ENCODE results near the gene ABO.

The ABO gene

GRCh38 chr9:133246562-133246961 lies 28.4 kb downstream of the ABO start:
- Histone ChIP-seq H3K27ac (ENCODE audit: poor library complexity, severe bottlenecking) (no peak overlapping the region), H3K4me3 (ENCODE audit: severe bottlenecking) (no peak overlapping the region), H3K4me1 (ENCODE audit: insufficient read depth, poor library complexity, severe bottlenecking) (no peaks in the 10 kb centered on the region), H3K27me3 (ENCODE audit: insufficient read depth, poor library complexity, severe bottlenecking) (peaks cover 4% of the 10 kb centered on the region), H3K9me3 (ENCODE audit: severe bottlenecking) (no peaks in the 10 kb centered on the region), H3K36me3 (ENCODE audit: low read depth) (no peaks in the 10 kb centered on the region)
- TF ChIP-seq CTCF (IDR thresholded peaks at IDR 0.05; ENCODE audit: poor library complexity, severe bottlenecking) = no peak
- DNase-seq (ENCODE audit: low spot score) (no peak), ATAC-seq (ENCODE audit: low read depth) (no peak)

DNA sequence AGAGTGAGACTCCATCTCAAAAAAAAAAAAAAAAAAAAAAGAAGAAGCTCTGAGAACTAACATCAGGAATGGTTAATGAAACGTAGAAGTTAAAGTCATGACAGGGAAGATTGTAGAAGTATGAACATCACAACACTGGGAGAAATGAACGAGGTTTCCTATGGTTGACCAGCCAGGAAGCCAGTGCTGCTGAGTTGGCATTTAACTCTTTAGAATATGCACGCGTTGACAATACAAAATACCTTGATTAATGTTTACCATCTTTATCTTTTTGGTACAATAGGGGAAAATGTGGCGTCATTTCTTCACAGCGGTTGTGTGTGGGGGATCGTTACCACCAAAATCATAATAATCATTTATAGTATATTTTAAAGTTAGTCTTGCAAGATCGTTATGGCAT lies 32.0 kb downstream of the ABO start:
- Histone ChIP-seq H3K27ac (ENCODE audit: poor library complexity, severe bottlenecking) (no peak overlapping the region), H3K36me3 (ENCODE audit: low read depth) (no peaks in the 10 kb centered on the region), H3K9me3 (ENCODE audit: severe bottlenecking) (no peaks in the 10 kb centered on the region), H3K4me3 (ENCODE audit: severe bottlenecking) (no peak overlapping the region), H3K27me3 (ENCODE audit: insufficient read depth, poor library complexity, severe bottlenecking) (peaks cover 4% of the 10 kb centered on the region), H3K4me1 (ENCODE audit: insufficient read depth, poor library complexity, severe bottlenecking) (no peaks in the 10 kb centered on the region)
- ATAC-seq (ENCODE audit: low read depth) (no peak), DNase-seq (ENCODE audit: low spot score) (no peak)
- no peak for TF ChIP-seq CTCF (IDR thresholded peaks at IDR 0.05; ENCODE audit: poor library complexity, severe bottlenecking)

DNA sequence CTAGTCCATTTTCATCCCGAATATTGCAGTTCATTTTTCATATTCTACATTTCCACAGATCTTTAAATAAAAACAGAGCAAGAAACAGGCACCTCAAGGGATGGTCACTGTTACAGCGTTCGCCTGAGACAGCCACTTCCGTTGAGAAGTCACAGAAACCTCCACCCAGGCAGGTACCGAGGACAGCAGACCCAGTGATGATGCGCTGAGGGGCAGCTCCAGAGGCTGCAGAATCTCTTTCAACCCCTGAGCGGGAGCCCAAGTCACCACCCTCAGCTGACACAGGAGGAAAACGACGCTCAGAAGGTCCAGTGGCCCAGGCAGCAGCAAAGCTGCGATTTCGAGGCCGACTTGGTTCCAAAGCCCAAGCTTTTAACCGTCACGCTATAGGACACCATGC lies 32.8 kb downstream of the ABO start:
- H3K4me1 ChIP-seq (ENCODE audit: insufficient read depth, poor library complexity, severe bottlenecking) = no peaks in the 10 kb centered on the region
- no peak for ATAC-seq (ENCODE audit: low read depth)
- no peak overlapping the region for H3K27ac ChIP-seq (ENCODE audit: poor library complexity, severe bottlenecking)
- no peaks in the 10 kb centered on the region for H3K9me3 ChIP-seq (ENCODE audit: severe bottlenecking)
- H3K36me3 ChIP-seq (ENCODE audit: low read depth) = no peaks in the 10 kb centered on the region
- no peak overlapping the region for H3K4me3 ChIP-seq (ENCODE audit: severe bottlenecking)
- peaks cover 4% of the 10 kb centered on the region for H3K27me3 ChIP-seq (ENCODE audit: insufficient read depth, poor library complexity, severe bottlenecking)
- DNase-seq (ENCODE audit: low spot score) = no peak
- no peak for TF ChIP-seq CTCF (IDR thresholded peaks at IDR 0.05; ENCODE audit: poor library complexity, severe bottlenecking)

DNA sequence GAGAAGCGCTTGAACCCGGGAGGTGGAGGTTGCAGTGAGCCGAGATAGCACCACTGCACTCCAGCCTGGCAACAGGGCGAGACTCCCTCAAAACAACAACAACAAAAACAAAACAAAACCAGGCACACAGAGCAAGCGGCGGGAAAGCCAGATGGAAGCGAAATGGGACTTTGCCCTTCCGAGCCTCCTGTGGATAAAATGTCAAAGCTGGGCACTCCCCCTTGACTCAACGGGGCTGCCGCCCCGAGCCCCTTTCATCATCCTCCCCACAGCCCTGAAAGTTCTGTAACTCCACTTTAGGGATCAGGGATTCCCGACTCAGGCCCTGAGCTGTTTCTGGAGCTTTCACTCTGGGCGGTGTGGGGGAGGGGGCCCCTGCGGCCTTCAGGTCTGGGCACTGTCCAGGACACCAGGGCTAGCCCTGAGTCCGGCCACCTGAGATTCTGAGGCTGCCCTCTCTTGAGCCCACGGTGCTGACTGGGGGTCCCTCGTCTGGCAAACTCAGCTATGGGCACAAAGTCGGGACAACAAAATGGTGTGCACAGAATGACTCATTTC lies 35.4 kb downstream of the ABO start:
- no peaks in the 10 kb centered on the region for H3K9me3 ChIP-seq (ENCODE audit: severe bottlenecking)
- ATAC-seq (ENCODE audit: low read depth) (no peak), DNase-seq (ENCODE audit: low spot score) (no peak)
- no peaks in the 10 kb centered on the region for H3K27me3 ChIP-seq (ENCODE audit: insufficient read depth, poor library complexity, severe bottlenecking)
- H3K36me3 ChIP-seq (ENCODE audit: low read depth) = no peaks in the 10 kb centered on the region
- H3K27ac ChIP-seq (ENCODE audit: poor library complexity, severe bottlenecking) = no peak overlapping the region
- H3K4me1 ChIP-seq (ENCODE audit: insufficient read depth, poor library complexity, severe bottlenecking) = no peaks in the 10 kb centered on the region
- no peak for TF ChIP-seq CTCF (IDR thresholded peaks at IDR 0.05; ENCODE audit: poor library complexity, severe bottlenecking)
- no peak overlapping the region for H3K4me3 ChIP-seq (ENCODE audit: severe bottlenecking)

- no peaks in the 10 kb centered on the region for H3K9me3 ChIP-seq (ENCODE audit: severe bottlenecking)
Observed at GRCh38 chr9:133238851-133239532, 36.0 kb downstream of the ABO start.

More at GRCh38 chr9:133238851-133239532, 36.0 kb downstream of the ABO start:
- Histone ChIP-seq H3K4me3 (ENCODE audit: severe bottlenecking) (no peak overlapping the region), H3K4me1 (ENCODE audit: insufficient read depth, poor library complexity, severe bottlenecking) (no peaks in the 10 kb centered on the region), H3K27me3 (ENCODE audit: insufficient read depth, poor library complexity, severe bottlenecking) (no peaks in the 10 kb centered on the region), H3K27ac (ENCODE audit: poor library complexity, severe bottlenecking) (no peak overlapping the region), H3K36me3 (ENCODE audit: low read depth) (no peaks in the 10 kb centered on the region)
- ATAC-seq (ENCODE audit: low read depth) (no peak), DNase-seq (ENCODE audit: low spot score) (no peak)
- TF ChIP-seq CTCF (IDR thresholded peaks at IDR 0.05; ENCODE audit: poor library complexity, severe bottlenecking) = peak; percentile 24
